ENCODE data around the gene GNG8.

The GNG8 gene

GRCh38 chr19:46601318-46602224 lies 34.4 kb downstream of the GNG8 start, which contains the start of gene CALM3:
Gene CALM3, plus strand, starts transcription at chr19:46601330. Its CDS starts 105 bp downstream, at chr19:46601435.
- peaks cover 3% of the 10 kb centered on the region for H3K4me1 ChIP-seq (ENCODE audit: control insufficient read depth, insufficient read depth, low read length)
- no peaks in the 10 kb centered on the region for H3K27me3 ChIP-seq (ENCODE audit: control insufficient read depth, insufficient read depth, low read length)
- no CpG with 5 or more reads among the region's 51 CpGs for WGBS (ENCODE audit: insufficient coverage, insufficient read length)
- peak within 1 kb of the TSS; percentile 53 for H3K4me3 ChIP-seq (ENCODE audit: low read length)
- H3K36me3 ChIP-seq (ENCODE audit: control insufficient read depth, insufficient read depth, low read length): peaks cover 4% of the 10 kb centered on the region; the same call in 1 of the 2 replicates
- DNase-seq (ENCODE audit: low read depth, low spot score): no peak
- no peaks in the 10 kb centered on the region for H3K9me3 ChIP-seq (ENCODE audit: control insufficient read depth, insufficient read depth, low read length)
- no peak within 1 kb of the TSS for H3K27ac ChIP-seq (ENCODE audit: low read length)

- Histone ChIP-seq H3K27me3 (ENCODE audit: control insufficient read depth, insufficient read depth, low read length) (no peaks in the 10 kb centered on the region), H3K4me3 (ENCODE audit: low read length) (peak overlapping the region; percentile 53; the same call in 1 of the 2 replicates), H3K36me3 (ENCODE audit: control insufficient read depth, insufficient read depth, low read length) (no peaks in the 10 kb centered on the region), H3K9me3 (ENCODE audit: control insufficient read depth, insufficient read depth, low read length) (no peaks in the 10 kb centered on the region), H3K27ac (ENCODE audit: low read length) (no peak overlapping the region), H3K4me1 (ENCODE audit: control insufficient read depth, insufficient read depth, low read length) (peaks cover 3% of the 10 kb centered on the region)
- peak; percentile 80 for DNase-seq (ENCODE audit: low read depth, low spot score)
- no CpG with 5 or more reads among the region's 93 CpGs for WGBS (ENCODE audit: insufficient coverage, insufficient read length)
These were observed 35.4 kb downstream of the GNG8 start for GRCh38 chr19:46600384-46601317.

- no peaks in the 10 kb centered on the region for H3K27me3 ChIP-seq (ENCODE audit: control insufficient read depth, insufficient read depth, low read length)
- no peak for DNase-seq (ENCODE audit: low read depth, low spot score)
- no peak overlapping the region; the same call in 1 of the 2 replicates for H3K4me3 ChIP-seq (ENCODE audit: low read length)
- H3K36me3 ChIP-seq (ENCODE audit: control insufficient read depth, insufficient read depth, low read length): no peaks in the 10 kb centered on the region
- H3K9me3 ChIP-seq (ENCODE audit: control insufficient read depth, insufficient read depth, low read length): no peaks in the 10 kb centered on the region
- WGBS (ENCODE audit: insufficient coverage, insufficient read length): no CpG with 5 or more reads among the region's 9 CpGs
- H3K4me1 ChIP-seq (ENCODE audit: control insufficient read depth, insufficient read depth, low read length): peaks cover 3% of the 10 kb centered on the region
- H3K27ac ChIP-seq (ENCODE audit: low read length): no peak overlapping the region
These were observed 36.2 kb downstream of the GNG8 start for GRCh38 chr19:46599716-46600373.

GRCh38 chr19:46598372-46598917 lies 37.6 kb downstream of the GNG8 start:
- WGBS (ENCODE audit: insufficient coverage, insufficient read length): no CpG with 5 or more reads among the region's 4 CpGs
- peaks cover 3% of the 10 kb centered on the region for H3K4me1 ChIP-seq (ENCODE audit: control insufficient read depth, insufficient read depth, low read length)
- no peaks in the 10 kb centered on the region for H3K27me3 ChIP-seq (ENCODE audit: control insufficient read depth, insufficient read depth, low read length)
- H3K4me3 ChIP-seq (ENCODE audit: low read length): no peak overlapping the region
- H3K9me3 ChIP-seq (ENCODE audit: control insufficient read depth, insufficient read depth, low read length): no peaks in the 10 kb centered on the region
- DNase-seq (ENCODE audit: low read depth, low spot score): no peak
- H3K27ac ChIP-seq (ENCODE audit: low read length): no peak overlapping the region
- no peaks in the 10 kb centered on the region for H3K36me3 ChIP-seq (ENCODE audit: control insufficient read depth, insufficient read depth, low read length)

- no peak for DNase-seq (ENCODE audit: low read depth, low spot score)
- no peak overlapping the region for H3K4me3 ChIP-seq (ENCODE audit: low read length)
- no CpG with 5 or more reads among the region's 6 CpGs for WGBS (ENCODE audit: insufficient coverage, insufficient read length)
- H3K27ac ChIP-seq (ENCODE audit: low read length): no peak overlapping the region
- H3K4me1 ChIP-seq (ENCODE audit: control insufficient read depth, insufficient read depth, low read length): no peaks in the 10 kb centered on the region
- no peaks in the 10 kb centered on the region for H3K9me3 ChIP-seq (ENCODE audit: control insufficient read depth, insufficient read depth, low read length)
- H3K27me3 ChIP-seq (ENCODE audit: control insufficient read depth, insufficient read depth, low read length): no peaks in the 10 kb centered on the region
- H3K36me3 ChIP-seq (ENCODE audit: control insufficient read depth, insufficient read depth, low read length): no peaks in the 10 kb centered on the region
These were observed 40.0 kb downstream of the GNG8 start for GRCh38 chr19:46596008-46596407.

GRCh38 chr19:46591870-46592269 lies 44.1 kb downstream of the GNG8 start:
- no peak overlapping the region for H3K27ac ChIP-seq (ENCODE audit: low read length)
- H3K36me3 ChIP-seq (ENCODE audit: control insufficient read depth, insufficient read depth, low read length): no peaks in the 10 kb centered on the region
- no peak overlapping the region for H3K4me3 ChIP-seq (ENCODE audit: low read length)
- H3K9me3 ChIP-seq (ENCODE audit: control insufficient read depth, insufficient read depth, low read length): no peaks in the 10 kb centered on the region
- WGBS (ENCODE audit: insufficient coverage, insufficient read length): no CpG with 5 or more reads among the region's 3 CpGs
- H3K4me1 ChIP-seq (ENCODE audit: control insufficient read depth, insufficient read depth, low read length): no peaks in the 10 kb centered on the region
- DNase-seq (ENCODE audit: low read depth, low spot score): no peak
- no peaks in the 10 kb centered on the region for H3K27me3 ChIP-seq (ENCODE audit: control insufficient read depth, insufficient read depth, low read length)

GRCh38 chr19:46591254-46591653 lies 44.7 kb downstream of the GNG8 start:
- Histone ChIP-seq H3K36me3 (ENCODE audit: control insufficient read depth, insufficient read depth, low read length) (no peaks in the 10 kb centered on the region), H3K27me3 (ENCODE audit: control insufficient read depth, insufficient read depth, low read length) (no peaks in the 10 kb centered on the region), H3K9me3 (ENCODE audit: control insufficient read depth, insufficient read depth, low read length) (no peaks in the 10 kb centered on the region)

GRCh38 chr19:46587861-46588260 lies 48.1 kb downstream of the GNG8 start:
- H3K4me1 ChIP-seq (ENCODE audit: control insufficient read depth, insufficient read depth, low read length): no peaks in the 10 kb centered on the region
- no peaks in the 10 kb centered on the region for H3K9me3 ChIP-seq (ENCODE audit: control insufficient read depth, insufficient read depth, low read length)
- WGBS (ENCODE audit: insufficient coverage, insufficient read length): no CpG with 5 or more reads among the region's 3 CpGs
- H3K27me3 ChIP-seq (ENCODE audit: control insufficient read depth, insufficient read depth, low read length): no peaks in the 10 kb centered on the region
- H3K4me3 ChIP-seq (ENCODE audit: low read length): no peak overlapping the region
- H3K36me3 ChIP-seq (ENCODE audit: control insufficient read depth, insufficient read depth, low read length): no peaks in the 10 kb centered on the region
- no peak for DNase-seq (ENCODE audit: low read depth, low spot score)
- H3K27ac ChIP-seq (ENCODE audit: low read length): no peak overlapping the region

More at GRCh38 chr19:46591254-46591653, 44.7 kb downstream of the GNG8 start:
- Histone ChIP-seq H3K27ac (ENCODE audit: low read length) (no peak overlapping the region), H3K4me3 (ENCODE audit: low read length) (no peak overlapping the region), H3K4me1 (ENCODE audit: control insufficient read depth, insufficient read depth, low read length) (no peaks in the 10 kb centered on the region)
- no peak for DNase-seq (ENCODE audit: low read depth, low spot score)
- no CpG with 5 or more reads among the region's 4 CpGs for WGBS (ENCODE audit: insufficient coverage, insufficient read length)

- Histone ChIP-seq H3K27ac (ENCODE audit: low read length) (no peak overlapping the region), H3K4me1 (ENCODE audit: control insufficient read depth, insufficient read depth, low read length) (no peaks in the 10 kb centered on the region), H3K9me3 (ENCODE audit: control insufficient read depth, insufficient read depth, low read length) (no peaks in the 10 kb centered on the region), H3K27me3 (ENCODE audit: control insufficient read depth, insufficient read depth, low read length) (no peaks in the 10 kb centered on the region), H3K36me3 (ENCODE audit: control insufficient read depth, insufficient read depth, low read length) (no peaks in the 10 kb centered on the region), H3K4me3 (ENCODE audit: low read length) (no peak overlapping the region)
- no CpG with 5 or more reads among the region's 4 CpGs for WGBS (ENCODE audit: insufficient coverage, insufficient read length)
- DNase-seq (ENCODE audit: low read depth, low spot score): no peak
These were observed 49.7 kb downstream of the GNG8 start for GRCh38 chr19:46586294-46586693.

Data from iPS DF 6.9 (cell line).